Measurements from ENCODE around the gene PCDHGA1. TPM values are rescaled to one million over a fixed set of nuclear protein-coding genes. Genes with fewer than 3 reads are reported as not detected.

The PCDHGA1 gene
- total RNA-seq, 4 donors from 2014 or later: 0.12 to 2.2 (median 0.59) TPM

DNA sequence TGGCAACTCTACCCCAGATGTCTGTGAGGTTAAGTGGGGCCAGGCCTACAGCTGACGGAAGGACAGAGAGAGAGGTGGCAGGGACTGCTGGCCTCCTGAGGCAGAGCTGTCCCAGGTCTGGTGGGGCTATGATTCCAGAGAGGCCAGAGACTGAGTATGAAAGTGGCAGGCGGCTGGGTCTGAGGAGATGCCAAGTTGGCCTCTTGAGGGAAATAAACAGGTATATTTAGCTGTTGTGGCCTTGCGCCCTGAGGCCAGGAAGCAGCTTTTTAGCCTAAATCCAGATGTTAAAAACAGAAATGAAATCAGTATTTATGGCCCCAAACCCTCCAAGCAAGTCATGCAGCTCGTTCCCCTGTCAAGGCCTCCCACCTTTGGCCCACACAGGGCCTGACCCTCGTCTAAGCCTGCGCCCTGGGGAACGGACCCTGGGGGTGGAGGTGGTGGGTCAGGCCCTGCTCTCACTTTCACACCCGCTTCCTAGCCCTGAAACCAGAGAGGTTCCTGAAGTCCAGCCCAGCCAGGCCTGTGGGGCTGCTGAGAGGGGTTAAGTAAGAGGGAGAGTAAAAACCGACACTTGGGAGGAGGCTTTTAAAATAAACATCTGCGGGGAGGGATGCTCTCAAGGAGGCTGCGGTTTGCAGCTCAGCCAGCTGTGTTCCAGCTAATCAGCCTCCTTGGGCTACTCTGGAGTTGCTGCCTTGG, 177.2 kb downstream of the PCDHGA1 start:
- DNase-seq (ENCODE audit: low spot score) (no peak), ATAC-seq (ENCODE audit: low FRiP score) (no peak)

DNA sequence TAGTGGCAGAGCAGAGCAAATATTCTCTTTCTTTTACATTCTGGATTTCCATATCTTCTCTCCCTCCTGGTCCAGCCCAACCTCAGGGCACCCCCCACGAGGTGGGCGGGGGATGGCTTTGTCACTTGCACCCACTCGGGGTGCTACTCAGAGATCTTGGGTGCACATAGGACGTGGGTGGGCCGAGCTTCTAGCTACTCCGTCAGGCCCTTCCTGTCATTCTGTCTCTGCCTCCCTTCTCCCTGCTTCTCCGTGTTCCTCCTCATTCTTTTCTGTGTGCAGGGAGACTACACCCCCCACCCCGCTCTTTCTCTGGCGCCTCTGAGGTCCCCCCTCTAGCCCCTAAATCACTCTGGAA, 178.1 kb downstream of the PCDHGA1 start:
- no peak for DNase-seq (ENCODE audit: low spot score)
- no peak for TF ChIP-seq CTCF (IDR thresholded peaks at IDR 0.05)

More for the DNA sequence above, 177.2 kb downstream of the PCDHGA1 start:
- TF ChIP-seq CTCF (IDR thresholded peaks at IDR 0.05): no peak

DNA sequence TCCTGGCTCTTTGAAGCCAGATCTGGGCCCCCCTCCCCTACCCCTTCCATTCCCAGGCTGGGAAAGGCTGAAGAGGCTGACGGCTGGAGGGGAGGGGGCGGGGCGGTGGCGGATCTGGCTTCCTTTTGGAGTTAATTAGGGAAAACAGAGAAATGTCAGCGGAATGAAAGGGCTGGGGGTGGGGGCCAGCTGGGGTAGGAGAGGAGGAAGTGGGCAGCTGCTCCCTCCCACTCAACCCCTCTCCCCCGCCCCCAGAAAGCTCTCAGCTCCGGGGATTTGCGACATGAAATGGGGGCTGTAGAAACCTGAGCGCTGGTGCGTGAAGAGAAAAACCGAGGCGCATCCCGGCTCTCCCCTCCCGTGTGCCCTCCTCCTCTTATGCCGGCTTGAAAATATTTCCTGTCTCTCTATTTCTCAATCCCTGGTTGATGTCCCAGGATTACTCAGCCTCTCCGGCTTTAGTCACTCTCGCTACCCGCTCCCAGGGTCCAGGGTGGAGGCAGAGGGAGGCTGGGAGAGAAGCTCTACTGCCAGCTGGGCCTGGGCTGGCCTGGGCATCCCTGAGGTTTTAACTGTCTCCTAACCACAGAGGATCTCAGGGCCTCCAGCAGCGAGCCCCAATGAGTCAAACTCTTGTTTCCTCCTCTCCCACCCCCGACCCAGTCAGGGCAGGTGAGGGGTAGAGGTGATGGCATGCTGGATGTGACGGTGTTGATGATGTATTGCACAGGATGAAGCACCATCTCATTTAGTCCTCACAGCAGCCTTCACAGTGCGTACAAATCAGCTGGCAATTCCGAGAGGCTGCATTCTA, 178.7 kb downstream of the PCDHGA1 start:
- no peak for TF ChIP-seq CTCF (IDR thresholded peaks at IDR 0.05)
- DNase-seq (ENCODE audit: low spot score) (peak; percentile 46), ATAC-seq (ENCODE audit: low FRiP score) (peak; percentile 65)

More for the DNA sequence above, 178.1 kb downstream of the PCDHGA1 start:
- peak; percentile 24 for ATAC-seq (ENCODE audit: low FRiP score)

- DNase-seq (ENCODE audit: low spot score) (no peak), ATAC-seq (ENCODE audit: low FRiP score) (no peak)
Measured at GRCh38 chr5:141510160-141510559, 179.8 kb downstream of the PCDHGA1 start.

DNA sequence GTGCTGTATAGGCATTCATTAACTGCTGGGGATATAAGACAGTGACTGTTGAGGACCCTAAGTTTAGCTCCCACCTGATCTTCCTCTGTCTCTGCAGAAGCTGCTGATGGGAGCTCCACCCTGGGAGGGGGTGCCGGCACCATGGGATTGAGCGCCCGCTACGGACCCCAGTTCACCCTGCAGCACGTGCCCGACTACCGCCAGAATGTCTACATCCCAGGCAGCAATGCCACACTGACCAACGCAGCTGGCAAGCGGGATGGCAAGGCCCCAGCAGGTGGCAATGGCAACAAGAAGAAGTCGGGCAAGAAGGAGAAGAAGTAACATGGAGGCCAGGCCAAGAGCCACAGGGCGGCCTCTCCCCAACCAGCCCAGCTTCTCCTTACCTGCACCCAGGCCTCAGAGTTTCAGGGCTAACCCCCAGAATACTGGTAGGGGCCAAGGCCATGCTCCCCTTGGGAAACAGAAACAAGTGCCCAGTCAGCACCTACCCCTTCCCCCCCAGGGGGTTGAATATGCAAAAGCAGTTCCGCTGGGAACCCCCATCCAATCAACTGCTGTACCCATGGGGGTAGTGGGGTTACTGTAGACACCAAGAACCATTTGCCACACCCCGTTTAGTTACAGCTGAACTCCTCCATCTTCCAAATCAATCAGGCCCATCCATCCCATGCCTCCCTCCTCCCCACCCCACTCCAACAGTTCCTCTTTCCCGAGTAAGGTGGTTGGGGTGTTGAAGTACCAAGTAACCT, 180.7 kb downstream of the PCDHGA1 start:
- DNase-seq (ENCODE audit: low spot score) (no peak), ATAC-seq (ENCODE audit: low FRiP score) (no peak)
- no peak for TF ChIP-seq CTCF (IDR thresholded peaks at IDR 0.05)

More at GRCh38 chr5:141510160-141510559, 179.8 kb downstream of the PCDHGA1 start:
- TF ChIP-seq CTCF (IDR thresholded peaks at IDR 0.05): no peak

DNA sequence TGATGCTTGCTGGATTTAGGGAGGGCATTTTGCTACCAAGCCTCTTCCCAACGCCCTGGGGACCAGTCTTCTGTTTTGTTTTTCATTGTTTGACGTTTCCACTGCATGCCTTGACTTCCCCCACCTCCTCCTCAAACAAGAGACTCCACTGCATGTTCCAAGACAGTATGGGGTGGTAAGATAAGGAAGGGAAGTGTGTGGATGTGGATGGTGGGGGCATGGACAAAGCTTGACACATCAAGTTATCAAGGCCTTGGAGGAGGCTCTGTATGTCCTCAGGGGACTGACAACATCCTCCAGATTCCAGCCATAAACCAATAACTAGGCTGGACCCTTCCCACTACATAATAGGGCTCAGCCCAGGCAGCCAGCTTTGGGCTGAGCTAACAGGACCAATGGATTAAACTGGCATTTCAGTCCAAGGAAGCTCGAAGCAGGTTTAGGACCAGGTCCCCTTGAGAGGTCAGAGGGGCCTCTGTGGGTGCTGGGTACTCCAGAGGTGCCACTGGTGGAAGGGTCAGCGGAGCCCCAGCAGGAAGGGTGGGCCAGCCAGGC, 181.5 kb downstream of the PCDHGA1 start:
- DNase-seq (ENCODE audit: low spot score): no peak
- ATAC-seq (ENCODE audit: low FRiP score): no peak
- no peak for TF ChIP-seq CTCF (IDR thresholded peaks at IDR 0.05)

All from omental fat pad (tissue), 4 donors.